Keratinocyte (primary cell): Measurements from ENCODE around the gene DAPP1.

ENCODE experiments used
- CTCF ChIP-seq, 3 experiments: IDR thresholded peaks in 1 of 3; conservative IDR thresholded peaks in 1 of 3; optimal IDR thresholded peaks in 1 of 3; 2 replicates in 2 of 3; 3 replicates in 1 of 3; pipeline versions ENCODE3 to v1.5.1; 2011; ENCODE audit warnings: low read length in 3 of 3, mild to moderate bottlenecking in 3 of 3, moderate library complexity in 2 of 3, control low read depth in 1 of 3, inconsistent platforms in 1 of 3; ENCODE audit not compliant: insufficient read depth in 2 of 3; ENCODE audit errors: extremely low read depth in 1 of 3
- EZH2 ChIP-seq: IDR thresholded peaks from one replicate; pipeline ENCODE4 v1.6.1; 2012; ENCODE audit warnings: inconsistent platforms, mild to moderate bottlenecking, low read length, moderate library complexity

DNA sequence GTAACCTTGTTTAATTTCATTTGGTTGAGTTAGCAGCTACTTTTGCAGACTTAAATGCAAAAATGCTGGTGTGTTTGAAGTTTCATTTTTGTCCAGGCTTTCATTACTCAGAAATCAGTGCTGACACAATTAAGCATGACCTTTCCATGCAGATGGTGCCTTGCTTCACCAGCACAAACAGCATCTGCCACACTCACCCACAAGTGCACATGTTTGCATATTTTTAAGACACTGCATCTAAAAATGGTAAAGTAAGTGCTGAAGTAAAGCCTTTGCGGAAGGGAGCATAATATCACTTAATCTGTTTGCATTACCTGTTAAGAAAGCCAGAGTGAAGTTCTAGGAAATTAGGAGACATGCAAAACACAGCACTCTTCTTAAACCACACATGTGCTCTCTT, 7.3 kb upstream of the DAPP1 start:
- no peak for TF ChIP-seq CTCF (optimal IDR thresholded peaks at IDR 0.05 in 1 of 3, IDR thresholded peaks at IDR 0.05 in 1 of 3, conservative IDR thresholded peaks at IDR 0.05 in 1 of 3; ENCODE audit: extremely low read depth in 1 of 3, insufficient read depth in 2 of 3, low read length in 3 of 3)
- no peak for TF ChIP-seq EZH2
